ENCODE data around the gene ERMP1.

The ERMP1 gene

DNA sequence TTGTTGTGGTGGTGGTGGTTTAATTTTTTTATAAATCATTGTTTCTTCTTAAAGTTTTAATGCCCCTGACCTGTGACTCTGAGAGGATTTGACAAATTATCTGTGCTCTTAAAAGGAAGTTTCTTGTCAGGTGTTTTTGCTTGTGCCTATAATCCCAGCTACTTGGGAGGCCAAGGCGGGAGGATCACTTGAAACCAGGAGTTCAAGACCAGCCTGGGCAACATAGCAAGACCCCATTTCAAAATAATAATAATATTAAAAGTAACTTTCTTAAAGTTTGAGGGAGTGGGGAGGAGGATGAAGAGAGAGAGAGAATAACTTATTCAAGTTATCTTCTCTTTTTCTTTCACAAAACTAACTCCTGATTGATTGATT is 12.2 kb upstream of the ERMP1 start:
- Histone ChIP-seq H2AFZ (ENCODE audit: low read length) (no peak overlapping the region), H3F3A (ENCODE audit: insufficient read depth, low read length) (no peaks in the 10 kb centered on the region), H3K79me2 (ENCODE audit: insufficient read depth, low read length) (no peaks in the 10 kb centered on the region), H3K4me2 (ENCODE audit: low read length) (no peak overlapping the region), H3K9me2 (ENCODE audit: low read depth, low read length) (no peaks in the 10 kb centered on the region), H3K27ac (ENCODE audit: low read depth, low read length, poor library complexity, severe bottlenecking) (no peak overlapping the region), H3K9me3 (ENCODE audit: low read length) (no peaks in the 10 kb centered on the region), H3K9ac (ENCODE audit: low read length) (no peak overlapping the region), H4K20me1 (ENCODE audit: insufficient read depth, low read length) (no peaks in the 10 kb centered on the region), H3K4me3 (ENCODE audit: low read depth, low read length, poor library complexity, severe bottlenecking) (no peak overlapping the region), H3K4me1 (ENCODE audit: insufficient read depth, low read length, severe bottlenecking) (peaks cover 28% of the 10 kb centered on the region), H3K36me3 (ENCODE audit: insufficient read depth, low read length) (no peaks in the 10 kb centered on the region), H3K27me3 (ENCODE audit: insufficient read depth, low read length) (no peaks in the 10 kb centered on the region)
- TF ChIP-seq, protein P1, sequence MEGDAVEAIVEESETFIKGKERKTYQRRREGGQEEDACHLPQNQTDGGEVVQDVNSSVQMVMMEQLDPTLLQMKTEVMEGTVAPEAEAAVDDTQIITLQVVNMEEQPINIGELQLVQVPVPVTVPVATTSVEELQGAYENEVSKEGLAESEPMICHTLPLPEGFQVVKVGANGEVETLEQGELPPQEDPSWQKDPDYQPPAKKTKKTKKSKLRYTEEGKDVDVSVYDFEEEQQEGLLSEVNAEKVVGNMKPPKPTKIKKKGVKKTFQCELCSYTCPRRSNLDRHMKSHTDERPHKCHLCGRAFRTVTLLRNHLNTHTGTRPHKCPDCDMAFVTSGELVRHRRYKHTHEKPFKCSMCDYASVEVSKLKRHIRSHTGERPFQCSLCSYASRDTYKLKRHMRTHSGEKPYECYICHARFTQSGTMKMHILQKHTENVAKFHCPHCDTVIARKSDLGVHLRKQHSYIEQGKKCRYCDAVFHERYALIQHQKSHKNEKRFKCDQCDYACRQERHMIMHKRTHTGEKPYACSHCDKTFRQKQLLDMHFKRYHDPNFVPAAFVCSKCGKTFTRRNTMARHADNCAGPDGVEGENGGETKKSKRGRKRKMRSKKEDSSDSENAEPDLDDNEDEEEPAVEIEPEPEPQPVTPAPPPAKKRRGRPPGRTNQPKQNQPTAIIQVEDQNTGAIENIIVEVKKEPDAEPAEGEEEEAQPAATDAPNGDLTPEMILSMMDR (IDR thresholded peaks at IDR 0.05; ENCODE audit: low read length): no peak
- no peak for TF ChIP-seq EZH2 (IDR thresholded peaks at IDR 0.05; ENCODE audit: borderline replicate concordance, low read length)

DNA sequence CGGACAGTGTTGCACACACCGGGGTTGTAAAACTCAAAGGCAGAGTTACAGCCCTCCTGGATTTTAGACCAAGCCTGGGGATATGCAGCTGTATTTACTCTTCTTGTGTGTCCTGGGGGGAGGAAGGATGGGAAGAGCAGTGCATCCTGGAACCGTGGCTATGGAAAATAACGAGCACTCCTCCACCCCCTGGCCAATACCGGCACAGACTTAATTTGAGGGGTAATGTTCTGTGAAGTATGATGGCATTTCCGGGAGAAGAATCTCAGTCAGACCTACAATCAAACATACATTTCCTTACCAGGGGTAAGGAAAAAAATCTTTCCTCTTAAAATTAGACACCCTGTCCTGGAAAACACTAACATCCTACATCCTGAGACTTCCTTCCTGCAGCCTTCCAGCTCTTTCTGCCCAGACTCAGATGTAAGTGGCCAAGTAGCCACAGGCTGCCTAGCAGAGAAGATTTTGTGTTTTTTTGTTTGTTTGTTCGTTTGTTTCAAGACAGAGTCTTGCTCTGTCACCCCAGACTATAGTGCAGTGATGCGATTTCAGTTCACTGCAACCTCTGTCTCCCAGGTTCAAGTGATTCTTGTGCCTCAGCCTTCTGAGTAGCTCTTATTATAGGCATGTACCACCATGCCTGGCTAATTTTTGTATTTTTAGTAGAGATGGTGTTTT is 11.0 kb upstream of the ERMP1 start:
- Histone ChIP-seq H3K79me2 (ENCODE audit: insufficient read depth, low read length) (no peaks in the 10 kb centered on the region), H2AFZ (ENCODE audit: low read length) (no peak overlapping the region), H3K9me3 (ENCODE audit: low read length) (no peaks in the 10 kb centered on the region), H3K4me3 (ENCODE audit: low read depth, low read length, poor library complexity, severe bottlenecking) (no peak overlapping the region), H4K20me1 (ENCODE audit: insufficient read depth, low read length) (no peaks in the 10 kb centered on the region), H3K9ac (ENCODE audit: low read length) (no peak overlapping the region), H3K27ac (ENCODE audit: low read depth, low read length, poor library complexity, severe bottlenecking) (peak overlapping the region; percentile 11), H3K9me2 (ENCODE audit: low read depth, low read length) (no peaks in the 10 kb centered on the region), H3K4me2 (ENCODE audit: low read length) (no peak overlapping the region), H3K27me3 (ENCODE audit: insufficient read depth, low read length) (no peaks in the 10 kb centered on the region), H3K4me1 (ENCODE audit: insufficient read depth, low read length, severe bottlenecking) (peaks cover 28% of the 10 kb centered on the region), H3K36me3 (ENCODE audit: insufficient read depth, low read length) (no peaks in the 10 kb centered on the region), H3F3A (ENCODE audit: insufficient read depth, low read length) (no peaks in the 10 kb centered on the region)
- TF ChIP-seq, protein P1 (IDR thresholded peaks at IDR 0.05; ENCODE audit: low read length): no peak
- TF ChIP-seq EZH2 (IDR thresholded peaks at IDR 0.05; ENCODE audit: borderline replicate concordance, low read length): no peak

DNA sequence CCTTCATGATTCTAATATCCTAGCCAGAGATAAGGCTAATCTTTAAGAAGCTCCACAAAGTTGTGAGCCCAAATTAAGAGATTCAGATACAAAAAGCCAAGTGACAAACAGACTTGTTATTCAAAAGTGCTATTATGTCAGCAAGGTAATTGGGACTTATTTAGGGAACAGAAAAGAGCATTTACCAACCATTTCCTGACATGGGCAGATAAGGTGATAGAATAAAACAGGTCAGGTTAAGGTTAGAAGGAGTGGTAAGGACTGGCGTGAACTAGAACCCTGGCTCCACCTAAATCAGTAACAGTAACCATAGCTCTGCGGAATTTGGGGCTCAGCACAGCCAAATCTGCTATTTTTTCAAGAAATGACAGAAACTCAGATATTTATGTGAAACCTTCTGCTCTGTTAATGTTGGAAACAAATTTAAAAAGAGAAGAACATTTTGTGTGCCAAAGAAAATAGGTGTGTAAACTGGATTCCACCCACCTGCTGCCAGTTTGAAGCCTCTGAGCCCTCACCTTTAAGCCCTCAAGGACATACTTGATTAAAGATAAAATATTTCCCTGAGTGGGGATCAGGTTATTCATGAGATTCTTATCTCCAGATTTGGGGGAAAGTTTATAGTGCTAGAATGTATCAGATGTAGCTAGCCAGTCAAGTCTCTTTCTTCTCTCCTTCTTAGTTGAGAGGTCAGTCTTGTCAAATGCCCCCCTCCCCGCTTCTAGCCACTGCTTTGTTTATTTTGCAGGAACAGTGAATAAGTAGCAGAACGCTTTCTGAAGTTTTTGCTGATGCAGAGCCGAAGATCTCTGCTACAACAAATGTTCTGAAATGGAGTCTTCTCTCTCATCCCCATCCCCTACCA is 10.2 kb upstream of the ERMP1 start:
- Histone ChIP-seq H3K4me1 (ENCODE audit: insufficient read depth, low read length, severe bottlenecking) (peaks cover 28% of the 10 kb centered on the region), H3K4me3 (ENCODE audit: low read depth, low read length, poor library complexity, severe bottlenecking) (no peak overlapping the region), H3K79me2 (ENCODE audit: insufficient read depth, low read length) (no peaks in the 10 kb centered on the region), H2AFZ (ENCODE audit: low read length) (no peak overlapping the region), H3K9me3 (ENCODE audit: low read length) (no peaks in the 10 kb centered on the region), H3F3A (ENCODE audit: insufficient read depth, low read length) (no peaks in the 10 kb centered on the region), H3K27ac (ENCODE audit: low read depth, low read length, poor library complexity, severe bottlenecking) (no peak overlapping the region), H3K9ac (ENCODE audit: low read length) (no peak overlapping the region), H3K27me3 (ENCODE audit: insufficient read depth, low read length) (no peaks in the 10 kb centered on the region), H3K9me2 (ENCODE audit: low read depth, low read length) (no peaks in the 10 kb centered on the region), H3K36me3 (ENCODE audit: insufficient read depth, low read length) (no peaks in the 10 kb centered on the region), H3K4me2 (ENCODE audit: low read length) (no peak overlapping the region), H4K20me1 (ENCODE audit: insufficient read depth, low read length) (no peaks in the 10 kb centered on the region)
- TF ChIP-seq EZH2 (IDR thresholded peaks at IDR 0.05; ENCODE audit: borderline replicate concordance, low read length): no peak
- TF ChIP-seq, protein P1 (IDR thresholded peaks at IDR 0.05; ENCODE audit: low read length): no peak
